Measurements from ENCODE around the gene LRRTM3.

LRRTM3 gene

DNA sequence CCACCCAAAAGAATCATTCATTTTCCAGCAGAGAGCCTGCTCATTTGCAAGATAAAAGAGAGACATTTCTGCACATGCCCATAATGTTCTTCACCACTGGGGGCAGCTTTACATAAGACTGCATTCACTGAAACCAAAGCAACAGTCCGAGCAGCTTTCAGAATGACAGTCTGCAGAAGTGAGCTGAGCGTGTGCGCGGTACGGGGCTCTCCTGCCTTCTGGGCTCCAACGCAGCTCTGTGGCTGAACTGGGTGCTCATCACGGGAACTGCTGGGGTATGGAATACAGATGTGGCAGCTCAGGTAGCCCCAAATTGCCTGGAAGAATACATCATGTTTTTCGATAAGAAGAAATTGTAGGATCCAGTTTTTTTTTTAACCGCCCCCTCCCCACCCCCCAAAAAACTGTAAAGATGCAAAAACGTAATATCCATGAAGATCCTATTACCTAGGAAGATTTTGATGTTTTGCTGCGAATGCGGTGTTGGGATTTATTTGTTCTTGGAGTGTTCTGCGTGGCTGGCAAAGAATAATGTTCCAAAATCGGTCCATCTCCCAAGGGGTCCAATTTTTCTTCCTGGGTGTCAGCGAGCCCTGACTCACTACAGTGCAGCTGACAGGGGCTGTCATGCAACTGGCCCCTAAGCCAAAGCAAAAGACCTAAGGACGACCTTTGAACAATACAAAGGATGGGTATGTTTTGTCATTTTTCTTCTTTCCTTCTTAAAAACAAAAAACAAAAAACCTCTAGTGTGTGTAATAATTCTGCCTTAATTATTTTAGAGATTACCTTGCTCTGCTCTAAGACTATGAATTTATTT, at the start of gene LRRTM3:
TSS of gene LRRTM3 (plus strand) at position 141 of the 820 bp plus-strand sequence.
- no peak for DNase-seq (ENCODE audit: low read depth)

DNA sequence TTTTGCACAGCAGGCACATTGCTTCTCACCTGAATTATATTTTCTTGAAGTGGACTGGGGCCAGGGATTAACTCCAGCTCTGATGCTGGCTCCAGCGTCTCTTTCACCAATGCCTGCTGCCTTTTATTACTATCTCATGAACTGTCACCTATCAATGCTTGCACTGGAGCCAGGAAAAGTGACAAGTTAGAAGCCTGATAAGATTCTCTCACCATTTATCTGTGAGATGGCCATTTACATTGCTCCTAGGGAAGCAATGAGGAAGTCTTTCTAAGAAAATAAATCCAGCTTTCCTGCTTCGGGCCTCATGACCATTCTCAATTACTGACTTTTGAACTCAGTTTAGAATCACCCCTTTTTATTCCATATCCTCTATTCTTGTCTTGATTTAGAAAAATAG, 48.5 kb upstream of the LRRTM3 start:
- no peak for DNase-seq (ENCODE audit: low read depth)

DNA sequence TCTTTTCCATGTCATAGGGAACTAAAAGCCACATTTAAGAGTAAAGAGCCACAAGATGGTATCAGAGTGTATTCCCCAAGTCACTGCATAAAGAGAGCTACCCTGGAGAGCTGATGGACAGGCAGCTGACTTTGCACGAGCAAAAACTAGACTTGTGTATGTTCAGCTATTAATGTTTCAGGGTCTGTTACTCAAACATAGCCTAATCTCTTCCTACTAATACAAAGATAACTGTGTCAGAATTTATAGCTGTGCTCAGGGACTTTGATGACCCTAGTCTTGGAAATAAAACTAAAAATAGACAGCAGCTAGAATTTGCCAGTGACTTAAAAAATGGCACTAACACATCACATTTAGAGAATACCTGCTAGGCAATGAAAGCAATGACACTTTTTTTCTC, 45.5 kb upstream of the LRRTM3 start:
- DNase-seq (ENCODE audit: low read depth): no peak

DNA sequence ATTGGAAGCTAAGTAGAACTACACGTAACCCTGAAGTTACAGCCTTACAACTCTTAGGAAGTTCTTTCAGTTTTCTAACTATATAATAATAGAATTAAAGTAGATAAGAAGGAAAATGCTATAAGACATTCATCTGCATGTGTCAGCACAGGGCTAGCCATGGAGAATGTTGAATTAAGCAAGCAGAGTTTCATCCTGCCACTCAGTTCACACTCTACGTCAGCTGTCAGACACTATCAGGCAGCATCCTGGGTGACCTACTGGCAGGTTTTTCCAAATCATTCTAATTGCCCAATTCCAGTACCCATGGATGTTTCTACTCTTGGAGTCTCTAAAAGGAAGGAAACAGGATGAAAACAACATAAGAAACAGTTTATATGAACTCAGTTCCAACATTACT, 45.0 kb upstream of the LRRTM3 start:
- no peak for DNase-seq (ENCODE audit: low read depth)

DNA sequence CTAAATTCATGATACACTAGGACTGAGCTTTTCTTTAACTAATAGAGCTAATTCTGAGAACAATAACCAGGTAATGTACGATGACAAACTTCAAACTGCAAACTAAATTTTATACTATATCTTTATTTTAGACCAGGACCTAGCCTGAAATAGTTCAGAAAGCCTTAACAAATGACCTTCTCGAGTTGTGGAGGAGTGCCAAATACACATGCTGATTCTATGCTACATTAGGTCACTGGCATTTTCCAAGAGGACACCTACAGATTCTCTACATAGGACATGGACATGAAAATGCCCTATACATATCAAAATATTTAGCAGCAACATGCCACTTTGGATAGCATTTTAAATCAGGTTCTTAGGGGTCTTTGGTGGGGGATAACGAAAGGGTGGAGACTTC, 44.0 kb upstream of the LRRTM3 start:
- DNase-seq (ENCODE audit: low read depth): no peak

DNA sequence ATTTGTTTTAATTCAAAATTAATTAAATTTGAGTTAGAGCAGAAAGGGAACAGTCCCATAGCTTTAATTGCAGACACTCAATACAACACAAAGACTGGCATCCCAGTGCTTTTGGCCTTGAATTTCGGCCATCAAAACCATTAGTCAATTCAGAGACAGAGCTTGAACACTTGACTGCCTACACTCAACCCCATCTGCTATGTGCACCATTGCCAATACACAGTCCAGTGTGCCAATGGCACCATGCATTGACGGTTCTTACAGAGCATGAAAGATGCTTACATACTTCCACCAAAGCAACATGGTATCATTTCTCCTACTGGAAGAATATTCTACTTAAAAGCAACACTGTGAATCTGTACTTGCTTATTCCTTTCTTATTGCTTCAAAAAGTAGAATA, 43.6 kb upstream of the LRRTM3 start:
- no peak for DNase-seq (ENCODE audit: low read depth)

DNA sequence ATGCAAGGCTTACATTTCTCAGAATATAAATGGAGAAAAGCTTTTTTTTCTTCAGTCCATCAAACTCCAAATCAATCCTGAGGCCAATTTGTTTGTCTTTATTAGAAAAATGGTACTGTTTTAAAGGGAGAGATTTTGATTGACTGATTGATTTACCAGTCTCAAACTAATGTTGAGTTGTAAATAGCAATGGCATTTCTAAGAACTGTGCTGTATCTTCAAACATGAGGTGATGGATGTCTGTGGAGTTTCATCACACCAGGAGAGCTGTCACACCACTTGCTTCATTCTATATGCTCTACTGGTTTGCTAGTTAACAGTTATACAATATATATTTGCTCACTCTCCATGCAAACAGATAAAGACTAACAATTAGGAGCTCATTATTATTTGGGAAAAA, 39.0 kb upstream of the LRRTM3 start:
- no peak for DNase-seq (ENCODE audit: low read depth)

DNA sequence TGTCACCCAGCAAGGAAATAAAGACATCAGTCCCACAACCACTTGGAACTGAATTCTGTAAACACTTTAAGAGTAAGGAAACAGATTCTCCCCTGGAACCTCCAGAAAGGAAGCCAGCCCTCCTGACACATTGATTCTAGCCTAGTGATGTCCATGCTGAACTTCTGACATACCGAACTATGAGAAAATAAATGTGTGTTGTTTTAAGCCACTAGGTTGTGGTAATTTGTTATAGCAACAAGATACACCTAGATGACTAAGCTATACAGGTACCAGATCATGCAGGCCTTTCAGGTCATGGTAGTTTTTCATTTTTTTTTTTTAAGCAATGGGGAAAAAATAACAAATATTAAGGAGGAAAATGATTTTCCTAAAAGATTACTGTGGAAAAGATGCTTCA, 37.6 kb upstream of the LRRTM3 start:
- no peak for DNase-seq (ENCODE audit: low read depth)

DNA sequence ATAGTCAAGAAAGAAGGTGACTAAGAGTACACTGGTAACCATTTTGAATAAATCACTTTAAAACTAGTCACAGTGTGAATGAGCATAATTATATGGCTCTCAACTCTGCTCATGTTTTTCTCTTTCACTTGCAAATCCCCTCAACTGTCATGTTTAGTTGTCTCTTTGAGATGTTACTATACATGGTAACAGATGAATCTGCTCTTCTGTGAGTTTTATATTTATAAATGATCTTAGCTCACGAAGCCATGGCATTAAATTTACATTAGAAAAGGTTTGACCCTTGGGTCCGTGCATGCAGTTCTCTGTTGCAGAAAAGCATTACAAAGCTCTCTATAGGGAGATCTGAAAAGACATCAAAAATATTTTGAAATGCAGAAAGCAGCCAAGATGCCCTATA, 33.0 kb upstream of the LRRTM3 start:
- no peak for DNase-seq (ENCODE audit: low read depth)

DNA sequence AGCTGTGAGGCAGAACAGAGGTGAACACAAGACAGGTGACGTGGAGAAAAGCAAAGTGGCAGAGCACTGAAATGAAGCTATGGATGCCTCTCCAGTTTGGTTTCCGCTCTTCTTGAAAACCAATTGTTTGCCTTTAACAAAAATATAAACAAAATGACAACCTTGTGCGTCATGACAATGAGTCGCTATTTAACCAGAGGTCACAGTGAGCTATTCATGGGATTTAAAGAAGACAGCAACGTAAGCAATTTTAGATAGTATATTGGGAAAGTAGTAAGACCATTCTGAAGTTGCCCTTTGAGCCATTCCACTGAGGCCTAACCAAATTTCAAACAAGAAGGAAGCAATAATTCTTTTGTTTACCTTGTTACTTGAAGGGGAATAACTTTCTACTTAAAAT, 15.2 kb upstream of the LRRTM3 start:
- no peak for DNase-seq (ENCODE audit: low read depth)

DNA sequence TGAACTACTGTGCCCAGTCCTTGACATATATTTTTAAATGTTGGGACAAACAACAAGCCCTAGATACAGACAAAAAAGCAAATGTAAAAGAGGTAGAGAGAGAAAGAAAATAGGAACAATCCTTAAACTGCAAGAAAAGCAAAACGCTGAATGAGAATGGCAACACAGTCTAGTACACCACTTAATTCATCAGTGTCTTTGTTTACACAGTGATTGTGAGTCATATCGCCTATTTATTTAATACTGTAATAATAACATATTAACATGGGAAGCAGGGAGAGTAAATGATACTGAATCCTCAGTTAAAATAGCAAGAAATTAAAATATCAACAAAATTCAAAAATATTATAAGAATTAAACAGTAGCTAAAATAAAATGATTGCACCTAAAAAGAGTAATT, 9.8 kb upstream of the LRRTM3 start:
- no peak for DNase-seq (ENCODE audit: low read depth)

DNA sequence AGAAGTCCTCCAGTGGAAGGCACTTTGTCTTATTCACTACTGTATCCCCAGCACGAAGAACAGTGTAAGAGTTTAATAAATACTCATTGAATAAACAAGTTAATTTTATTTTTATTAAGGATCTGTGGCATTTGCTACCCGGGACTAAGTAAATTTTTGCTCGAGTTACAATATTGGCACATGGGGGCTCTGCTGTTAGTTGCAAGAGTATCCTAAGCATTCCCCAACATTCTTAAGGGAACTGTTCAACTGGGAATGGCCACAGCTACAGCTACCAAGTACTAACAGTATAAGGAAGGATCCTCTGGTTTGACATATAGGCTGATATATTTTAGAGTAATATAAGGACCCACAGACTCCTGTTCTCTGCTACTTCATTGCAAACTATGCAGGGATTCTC, 8.7 kb upstream of the LRRTM3 start:
- DNase-seq (ENCODE audit: low read depth): no peak

DNA sequence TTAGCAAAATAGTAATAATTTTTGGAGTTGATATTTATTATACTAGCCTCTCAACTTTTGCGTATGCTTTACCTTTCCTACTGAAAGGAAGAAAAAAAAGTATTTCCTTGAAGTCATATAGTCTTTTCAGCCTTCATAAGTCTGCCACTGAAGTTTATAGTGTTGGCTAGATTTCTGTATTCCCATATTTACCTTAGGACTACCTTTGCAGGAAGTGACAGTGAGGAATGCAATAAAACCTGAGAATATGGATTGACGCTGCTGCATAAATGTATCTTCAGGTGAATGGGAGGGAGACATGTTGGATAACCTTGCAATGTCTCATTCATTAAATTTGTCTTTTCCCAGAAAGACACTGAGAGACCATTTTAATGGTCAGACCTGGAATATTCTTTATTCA, 6.6 kb upstream of the LRRTM3 start:
- no peak for DNase-seq (ENCODE audit: low read depth)

DNA sequence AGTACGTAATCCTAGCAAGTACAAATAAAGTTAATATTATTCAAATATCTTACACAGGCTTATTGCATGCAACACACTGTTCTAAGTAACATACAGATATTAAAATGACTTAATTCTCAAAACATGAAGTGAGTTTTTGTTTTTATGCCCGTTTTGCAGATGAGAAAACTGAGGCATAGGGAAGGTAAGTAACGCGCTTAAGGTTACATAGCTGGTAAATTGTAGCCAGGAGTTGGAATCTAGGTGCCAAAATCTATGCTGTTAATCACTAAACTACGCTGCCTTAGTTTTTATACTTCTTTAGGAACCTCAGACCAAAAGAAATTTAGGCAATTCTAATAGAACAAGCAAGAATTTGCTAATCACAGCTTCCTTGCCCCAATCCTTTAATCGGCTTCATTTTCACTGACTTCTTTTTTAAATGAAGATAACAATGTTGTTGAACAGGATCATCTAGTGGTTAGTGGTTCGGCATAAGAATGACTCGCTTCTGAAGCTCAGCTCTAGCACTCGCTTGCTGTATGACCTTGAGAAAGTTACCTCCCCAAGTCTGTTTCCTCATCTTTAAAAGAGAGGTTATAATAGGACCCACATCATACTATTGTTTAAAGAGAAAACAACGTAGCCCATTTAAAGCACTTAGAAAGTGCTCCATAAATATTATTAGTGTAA, 1.0 kb upstream of the LRRTM3 start:
- no peak for DNase-seq (ENCODE audit: low read depth)

DNA sequence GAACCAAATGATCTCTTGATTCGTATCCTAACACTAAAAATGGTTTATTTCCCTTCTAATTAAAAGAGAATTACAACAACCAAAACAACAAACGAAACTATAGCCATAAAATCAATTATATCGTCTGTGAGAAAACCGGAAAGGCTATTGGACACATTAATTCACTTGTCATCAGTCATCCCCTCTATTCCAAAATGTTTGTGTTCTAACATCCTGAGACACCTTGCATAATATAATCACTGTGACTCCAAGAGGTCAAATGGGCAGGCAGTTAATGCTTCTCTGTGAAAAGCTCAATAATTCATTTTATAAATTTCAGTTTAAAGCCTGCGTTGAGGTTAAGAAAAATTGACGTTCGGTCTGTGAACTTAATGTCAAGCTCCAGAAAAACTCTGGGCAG, 463 bp upstream of the LRRTM3 start:
- DNase-seq (ENCODE audit: low read depth): no peak

DNA sequence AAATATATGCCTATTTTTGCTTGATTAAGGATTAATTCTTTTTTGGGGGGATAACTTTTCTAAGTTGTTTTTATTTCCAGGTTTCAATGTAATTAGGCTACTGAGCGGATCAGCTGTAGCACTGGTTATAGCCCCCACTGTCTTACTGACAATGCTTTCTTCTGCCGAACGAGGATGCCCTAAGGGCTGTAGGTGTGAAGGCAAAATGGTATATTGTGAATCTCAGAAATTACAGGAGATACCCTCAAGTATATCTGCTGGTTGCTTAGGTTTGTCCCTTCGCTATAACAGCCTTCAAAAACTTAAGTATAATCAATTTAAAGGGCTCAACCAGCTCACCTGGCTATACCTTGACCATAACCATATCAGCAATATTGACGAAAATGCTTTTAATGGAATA, 1.0 kb downstream of the LRRTM3 start:
- DNase-seq (ENCODE audit: low read depth): no peak

DNA sequence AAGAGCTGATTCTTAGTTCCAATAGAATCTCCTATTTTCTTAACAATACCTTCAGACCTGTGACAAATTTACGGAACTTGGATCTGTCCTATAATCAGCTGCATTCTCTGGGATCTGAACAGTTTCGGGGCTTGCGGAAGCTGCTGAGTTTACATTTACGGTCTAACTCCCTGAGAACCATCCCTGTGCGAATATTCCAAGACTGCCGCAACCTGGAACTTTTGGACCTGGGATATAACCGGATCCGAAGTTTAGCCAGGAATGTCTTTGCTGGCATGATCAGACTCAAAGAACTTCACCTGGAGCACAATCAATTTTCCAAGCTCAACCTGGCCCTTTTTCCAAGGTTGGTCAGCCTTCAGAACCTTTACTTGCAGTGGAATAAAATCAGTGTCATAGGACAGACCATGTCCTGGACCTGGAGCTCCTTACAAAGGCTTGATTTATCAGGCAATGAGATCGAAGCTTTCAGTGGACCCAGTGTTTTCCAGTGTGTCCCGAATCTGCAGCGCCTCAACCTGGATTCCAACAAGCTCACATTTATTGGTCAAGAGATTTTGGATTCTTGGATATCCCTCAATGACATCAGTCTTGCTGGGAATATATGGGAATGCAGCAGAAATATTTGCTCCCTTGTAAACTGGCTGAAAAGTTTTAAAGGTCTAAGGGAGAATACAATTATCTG, 1.6 kb downstream of the LRRTM3 start:
- no peak for DNase-seq (ENCODE audit: low read depth)

DNA sequence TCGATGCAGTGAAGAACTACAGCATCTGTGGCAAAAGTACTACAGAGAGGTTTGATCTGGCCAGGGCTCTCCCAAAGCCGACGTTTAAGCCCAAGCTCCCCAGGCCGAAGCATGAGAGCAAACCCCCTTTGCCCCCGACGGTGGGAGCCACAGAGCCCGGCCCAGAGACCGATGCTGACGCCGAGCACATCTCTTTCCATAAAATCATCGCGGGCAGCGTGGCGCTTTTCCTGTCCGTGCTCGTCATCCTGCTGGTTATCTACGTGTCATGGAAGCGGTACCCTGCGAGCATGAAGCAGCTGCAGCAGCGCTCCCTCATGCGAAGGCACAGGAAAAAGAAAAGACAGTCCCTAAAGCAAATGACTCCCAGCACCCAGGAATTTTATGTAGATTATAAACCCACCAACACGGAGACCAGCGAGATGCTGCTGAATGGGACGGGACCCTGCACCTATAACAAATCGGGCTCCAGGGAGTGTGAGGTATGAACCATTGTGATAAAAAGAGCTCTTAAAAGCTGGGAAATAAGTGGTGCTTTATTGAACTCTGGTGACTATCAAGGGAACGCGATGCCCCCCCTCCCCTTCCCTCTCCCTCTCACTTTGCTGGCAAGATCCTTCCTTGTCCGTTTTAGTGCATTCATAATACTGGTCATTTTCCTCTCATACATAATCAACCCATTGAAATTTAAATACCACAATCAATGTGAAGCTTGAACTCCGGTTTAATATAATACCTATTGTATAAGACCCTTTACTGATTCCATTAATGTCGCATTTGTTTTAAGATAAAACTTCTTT, 2.3 kb downstream of the LRRTM3 start:
- no peak for DNase-seq (ENCODE audit: low read depth)

DNA sequence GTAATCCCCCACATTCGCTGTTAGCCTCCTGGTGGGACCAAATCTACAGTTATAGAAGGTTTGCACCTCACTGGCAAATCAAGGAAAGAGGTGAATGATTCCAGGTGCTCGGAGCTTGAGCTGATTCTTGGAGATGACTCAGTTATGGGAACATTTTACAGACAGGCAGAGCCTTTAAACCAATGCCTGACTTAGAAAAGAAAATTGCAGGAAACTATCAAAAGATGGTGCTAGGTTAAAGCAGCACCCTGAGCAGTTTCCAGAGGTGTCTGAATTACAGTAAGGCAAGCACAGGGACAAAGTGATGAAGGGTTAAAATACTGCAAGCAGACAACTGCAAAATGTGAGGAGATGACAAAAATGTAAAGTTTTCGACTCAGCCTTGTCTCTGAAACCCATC, 2.9 kb downstream of the LRRTM3 start:
- DNase-seq (ENCODE audit: low read depth): no peak

DNA sequence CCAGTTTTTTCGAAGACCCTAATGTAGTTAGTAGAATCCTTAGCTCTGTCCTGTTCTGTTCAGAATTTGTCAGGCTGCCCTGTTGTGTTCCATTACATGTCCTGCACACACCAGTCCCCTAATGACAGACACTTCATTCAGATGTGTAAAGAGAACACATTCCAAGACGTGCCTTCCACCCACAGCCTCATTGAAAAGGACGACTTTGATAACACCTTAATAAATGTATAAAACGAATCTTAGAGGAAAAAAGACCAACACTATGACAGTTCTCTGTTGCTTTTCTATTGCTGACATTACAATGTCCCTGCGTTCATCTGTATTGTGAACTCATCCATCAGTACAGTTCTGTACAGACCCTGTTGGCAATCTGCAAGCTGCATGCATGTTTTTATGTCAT, 3.5 kb downstream of the LRRTM3 start:
- DNase-seq (ENCODE audit: low read depth): no peak

DNA sequence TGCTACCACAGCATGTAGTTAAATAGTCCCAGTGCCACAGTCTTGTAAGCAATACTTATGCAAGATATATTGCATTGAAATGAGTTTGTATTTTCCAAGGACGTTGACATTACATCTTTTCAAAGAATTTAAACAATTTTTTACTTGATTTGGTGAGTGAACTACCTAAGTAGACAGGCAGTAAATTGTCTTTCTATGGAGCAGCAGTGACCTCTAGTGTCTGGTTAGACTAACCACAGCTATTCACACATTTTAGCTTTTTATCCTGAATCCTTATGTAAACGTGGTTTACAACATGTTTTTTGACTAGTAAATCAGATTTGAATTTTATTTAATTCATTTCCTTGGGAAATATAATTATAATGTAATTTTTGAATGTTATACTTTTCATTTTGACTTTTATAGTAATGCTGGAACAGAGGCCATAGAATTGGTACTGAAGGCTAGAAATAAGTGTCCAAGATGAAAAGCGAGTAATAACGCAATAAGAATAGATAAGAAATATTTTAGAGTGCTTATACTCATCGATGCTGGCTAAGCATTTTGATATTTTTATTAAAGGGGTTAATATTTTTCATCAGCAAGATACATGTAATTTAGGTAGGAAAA, 5.6 kb downstream of the LRRTM3 start:
- DNase-seq (ENCODE audit: low read depth): no peak

DNA sequence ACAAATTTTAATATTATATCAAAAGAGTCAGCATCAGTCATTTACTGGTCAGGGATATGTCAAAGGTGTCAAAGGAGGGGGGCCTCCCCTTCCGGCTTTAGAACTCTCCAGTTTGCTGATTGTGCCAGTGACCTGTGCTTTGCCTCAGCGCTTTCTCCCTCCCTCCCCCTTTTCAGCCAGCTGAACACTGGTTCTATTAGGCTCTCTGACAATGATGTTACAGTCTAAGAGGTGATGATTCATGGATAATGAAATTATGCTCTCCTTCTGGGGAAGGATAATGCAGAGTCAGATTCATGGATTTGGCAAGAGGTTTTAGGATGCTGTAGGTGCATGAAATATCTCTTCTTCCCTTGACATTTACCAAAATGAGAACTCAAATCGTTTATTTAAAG, 6.1 kb downstream of the LRRTM3 start:
- DNase-seq (ENCODE audit: low read depth): no peak

All from stimulated activated CD8-positive, alpha-beta memory T cell treated with anti-CD3 and anti-CD28 coated beads, Interleukin-4, amount 100 ng/mL, for 24 hours (primary cell).